OCI-M2 (cell line): ENCODE data around the gene SCD5.

Experiments used
- DNase-seq: peaks from one replicate; lab custom pipeline; 2025; ENCODE audit not compliant: unreplicated experiment; lab: John Stamatoyannopoulos, UW

SCD5 gene

GRCh38 chr4:82737354-82737753 is 61.2 kb downstream of the SCD5 start:
- no peak for DNase-seq

GRCh38 chr4:82733636-82734035 is 65.0 kb downstream of the SCD5 start:
- DNase-seq = no peak

GRCh38 chr4:82728301-82728700 is 70.3 kb downstream of the SCD5 start:
- no peak for DNase-seq

GRCh38 chr4:82726596-82726995 is 72.0 kb downstream of the SCD5 start:
- DNase-seq = no peak

- no peak for DNase-seq
These were observed 76.7 kb downstream of the SCD5 start for GRCh38 chr4:82721819-82722423.

- no peak for DNase-seq
These were observed 80.2 kb downstream of the SCD5 start for GRCh38 chr4:82718162-82718940.

- no peak for DNase-seq
These were observed 82.6 kb downstream of the SCD5 start for GRCh38 chr4:82715731-82716617.

- no peak for DNase-seq
These were observed 84.7 kb downstream of the SCD5 start for GRCh38 chr4:82713856-82714255.

- DNase-seq = no peak
These were observed 86.0 kb downstream of the SCD5 start for GRCh38 chr4:82712561-82712960.

GRCh38 chr4:82711158-82711785 is 87.3 kb downstream of the SCD5 start:
- no peak for DNase-seq

GRCh38 chr4:82710197-82710929 is 88.2 kb downstream of the SCD5 start:
- DNase-seq = no peak

GRCh38 chr4:82708982-82709381 is 89.6 kb downstream of the SCD5 start:
- DNase-seq = no peak

- no peak for DNase-seq
These were observed 92.1 kb downstream of the SCD5 start for GRCh38 chr4:82706349-82707000.

- DNase-seq = no peak
These were observed 92.7 kb downstream of the SCD5 start for GRCh38 chr4:82705928-82706300.

- no peak for DNase-seq
These were observed 93.2 kb downstream of the SCD5 start for GRCh38 chr4:82705169-82705927.

GRCh38 chr4:82704156-82704555 is 94.4 kb downstream of the SCD5 start:
- DNase-seq = no peak

GRCh38 chr4:82698412-82698811 is 100.2 kb downstream of the SCD5 start:
- no peak for DNase-seq

- DNase-seq = no peak
These were observed 101.0 kb downstream of the SCD5 start for GRCh38 chr4:82697561-82697960.

- DNase-seq = no peak
These were observed 102.3 kb downstream of the SCD5 start for GRCh38 chr4:82696117-82696860.
